ENCODE results near the gene TPO.

TPO gene

DNA sequence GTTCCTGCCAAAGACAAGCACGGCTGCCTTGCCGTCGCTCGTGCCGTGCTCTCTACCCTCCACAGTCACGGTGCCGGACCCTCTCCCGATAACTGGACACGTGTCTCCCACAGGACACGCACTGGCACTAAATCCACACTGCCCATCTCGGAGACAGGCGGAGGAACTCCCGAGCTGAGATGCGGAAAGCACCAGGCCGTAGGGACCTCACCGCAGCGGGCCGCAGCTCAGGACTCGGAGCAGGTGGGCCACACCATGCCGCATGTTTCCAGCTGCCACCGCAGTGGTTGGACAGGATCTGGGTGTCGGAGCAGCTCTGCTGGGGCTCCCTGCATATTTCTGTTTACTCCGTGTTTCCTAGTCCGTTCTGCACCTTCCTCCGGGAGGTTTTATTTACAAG is 127.2 kb downstream of the TPO start:
- no peak for DNase-seq (ENCODE audit: low spot score)
- TF ChIP-seq, protein P1, sequence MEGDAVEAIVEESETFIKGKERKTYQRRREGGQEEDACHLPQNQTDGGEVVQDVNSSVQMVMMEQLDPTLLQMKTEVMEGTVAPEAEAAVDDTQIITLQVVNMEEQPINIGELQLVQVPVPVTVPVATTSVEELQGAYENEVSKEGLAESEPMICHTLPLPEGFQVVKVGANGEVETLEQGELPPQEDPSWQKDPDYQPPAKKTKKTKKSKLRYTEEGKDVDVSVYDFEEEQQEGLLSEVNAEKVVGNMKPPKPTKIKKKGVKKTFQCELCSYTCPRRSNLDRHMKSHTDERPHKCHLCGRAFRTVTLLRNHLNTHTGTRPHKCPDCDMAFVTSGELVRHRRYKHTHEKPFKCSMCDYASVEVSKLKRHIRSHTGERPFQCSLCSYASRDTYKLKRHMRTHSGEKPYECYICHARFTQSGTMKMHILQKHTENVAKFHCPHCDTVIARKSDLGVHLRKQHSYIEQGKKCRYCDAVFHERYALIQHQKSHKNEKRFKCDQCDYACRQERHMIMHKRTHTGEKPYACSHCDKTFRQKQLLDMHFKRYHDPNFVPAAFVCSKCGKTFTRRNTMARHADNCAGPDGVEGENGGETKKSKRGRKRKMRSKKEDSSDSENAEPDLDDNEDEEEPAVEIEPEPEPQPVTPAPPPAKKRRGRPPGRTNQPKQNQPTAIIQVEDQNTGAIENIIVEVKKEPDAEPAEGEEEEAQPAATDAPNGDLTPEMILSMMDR (IDR thresholded peaks at IDR 0.05; ENCODE audit: borderline replicate concordance, control extremely low read depth, extremely low read depth, insufficient read depth, missing control alignments), result no peak
- in situ Hi-C loops (cut with MboI; ENCODE audit: low sequenced_read_pairs, unreplicated experiment), result no loop called here

DNA sequence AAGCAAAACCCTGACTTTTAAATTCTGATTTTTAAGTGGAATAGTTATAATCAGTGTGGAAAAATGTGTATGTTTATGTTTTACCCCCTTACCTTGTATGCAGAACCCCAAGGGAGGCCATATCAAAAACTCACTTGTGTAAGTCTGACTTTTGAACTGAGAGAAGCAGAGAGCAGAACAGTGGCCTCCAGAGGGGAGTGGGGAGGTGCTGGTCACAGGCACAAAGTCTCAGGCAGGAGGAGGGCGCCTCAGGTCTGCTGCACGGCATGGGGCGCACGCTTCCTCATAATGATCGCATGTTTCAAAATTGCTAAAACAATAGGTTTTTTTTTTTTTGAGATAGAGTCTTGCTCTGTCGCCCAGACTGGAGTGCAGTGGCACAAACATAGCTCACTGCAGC is 127.8 kb downstream of the TPO start:
- in situ Hi-C loops (cut with MboI; ENCODE audit: low sequenced_read_pairs, unreplicated experiment), result no loop called here
- TF ChIP-seq, protein P1 (IDR thresholded peaks at IDR 0.05; ENCODE audit: borderline replicate concordance, control extremely low read depth, extremely low read depth, insufficient read depth, missing control alignments), result no peak
- DNase-seq (ENCODE audit: low spot score), result no peak

DNA sequence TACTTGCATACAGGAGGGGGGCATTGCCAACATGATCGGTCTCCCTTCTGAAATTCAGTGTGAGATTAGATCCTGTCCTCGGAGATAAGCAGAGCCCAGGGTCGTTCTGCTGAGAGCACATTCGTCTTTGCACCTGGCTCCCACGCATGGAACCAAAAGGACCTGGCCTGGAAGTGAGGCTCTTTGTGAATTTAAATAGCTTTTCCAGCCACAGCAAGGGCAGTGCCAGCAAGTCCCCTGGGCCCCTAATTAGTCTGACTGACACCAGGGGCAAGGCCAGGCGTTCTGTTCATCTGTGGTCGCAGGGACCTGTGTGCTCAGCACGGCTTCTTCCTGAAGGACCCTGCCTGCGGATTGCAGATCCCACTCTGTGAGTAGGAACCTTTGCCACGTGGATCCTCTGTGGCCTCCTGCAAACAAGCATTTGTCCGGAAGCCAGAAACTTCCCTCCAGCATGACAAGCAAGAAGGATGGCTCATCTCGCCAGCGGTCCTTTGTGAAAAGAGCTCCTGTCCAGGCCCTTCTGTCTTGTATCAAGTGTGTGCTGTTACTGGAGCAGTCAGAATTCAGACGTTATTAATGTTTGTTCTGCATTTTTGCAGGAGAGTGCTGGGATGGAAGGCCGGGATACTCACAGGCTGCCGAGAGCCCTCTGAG is 128.7 kb downstream of the TPO start:
- in situ Hi-C loops (cut with MboI; ENCODE audit: low sequenced_read_pairs, unreplicated experiment), result no loop called here
- DNase-seq (ENCODE audit: low spot score), result no peak

DNA sequence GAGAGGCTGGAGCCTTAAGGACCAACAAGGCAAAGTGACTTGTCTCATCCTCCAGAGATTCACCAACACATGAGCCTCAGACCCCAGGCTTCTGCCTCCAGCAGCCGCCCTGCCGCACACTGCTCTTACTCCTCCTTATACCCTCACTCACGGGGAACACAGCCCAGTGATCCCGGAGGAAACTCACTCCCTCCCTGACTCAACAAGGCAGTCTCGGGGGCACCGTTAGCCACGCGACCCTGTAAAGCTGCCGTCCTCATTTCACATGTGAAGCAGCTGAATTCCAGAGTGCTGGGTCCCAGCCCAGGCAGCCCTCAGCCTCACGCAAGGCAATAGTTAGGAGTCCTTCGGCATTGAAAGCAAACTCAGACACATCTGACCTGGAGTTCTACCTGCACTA is 129.7 kb downstream of the TPO start:
- in situ Hi-C loops (cut with MboI; ENCODE audit: low sequenced_read_pairs, unreplicated experiment), result no loop called here
- TF ChIP-seq, protein P1 (IDR thresholded peaks at IDR 0.05; ENCODE audit: borderline replicate concordance, control extremely low read depth, extremely low read depth, insufficient read depth, missing control alignments), result no peak
- DNase-seq (ENCODE audit: low spot score), result no peak

More for the DNA sequence above, 128.7 kb downstream of the TPO start:
- TF ChIP-seq, protein P1 (IDR thresholded peaks at IDR 0.05; ENCODE audit: borderline replicate concordance, control extremely low read depth, extremely low read depth, insufficient read depth, missing control alignments), result no peak

DNA sequence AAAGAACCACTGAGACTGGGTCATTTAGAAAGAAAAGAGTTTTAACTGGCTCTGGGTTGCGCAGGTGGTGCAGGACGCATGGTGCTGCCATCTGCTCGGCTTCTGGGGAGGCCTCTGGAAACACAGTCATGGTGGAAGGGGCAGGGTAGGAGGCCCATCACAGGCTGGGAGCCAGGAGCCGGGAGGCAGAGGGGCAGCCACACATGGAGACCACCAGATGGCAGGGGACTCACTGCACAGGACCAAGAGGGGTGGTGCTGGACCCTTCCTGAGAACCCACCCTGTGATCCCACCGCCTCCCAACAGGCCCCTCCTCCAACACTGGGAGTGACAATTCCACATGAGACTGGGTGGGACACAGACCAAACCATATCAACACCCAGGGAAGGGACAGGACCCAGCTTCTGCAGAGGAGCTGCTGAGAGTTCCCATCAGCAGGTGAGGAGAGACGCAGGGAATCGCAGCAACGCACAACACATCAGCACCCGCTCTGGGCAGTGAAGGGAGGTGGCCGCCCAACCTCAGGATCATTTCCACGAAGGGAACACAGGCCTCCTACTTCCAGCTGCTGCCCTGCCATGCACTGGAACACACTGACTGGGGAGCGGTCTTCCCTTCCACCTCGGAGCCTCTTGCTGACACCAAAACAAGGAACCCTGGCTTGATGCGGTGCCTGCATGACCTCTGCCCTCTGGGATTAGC is 130.7 kb downstream of the TPO start:
- TF ChIP-seq, protein P1 (IDR thresholded peaks at IDR 0.05; ENCODE audit: borderline replicate concordance, control extremely low read depth, extremely low read depth, insufficient read depth, missing control alignments), result no peak
- no peak for DNase-seq (ENCODE audit: low spot score)
- in situ Hi-C loops (cut with MboI; ENCODE audit: low sequenced_read_pairs, unreplicated experiment), result no loop called here

DNA sequence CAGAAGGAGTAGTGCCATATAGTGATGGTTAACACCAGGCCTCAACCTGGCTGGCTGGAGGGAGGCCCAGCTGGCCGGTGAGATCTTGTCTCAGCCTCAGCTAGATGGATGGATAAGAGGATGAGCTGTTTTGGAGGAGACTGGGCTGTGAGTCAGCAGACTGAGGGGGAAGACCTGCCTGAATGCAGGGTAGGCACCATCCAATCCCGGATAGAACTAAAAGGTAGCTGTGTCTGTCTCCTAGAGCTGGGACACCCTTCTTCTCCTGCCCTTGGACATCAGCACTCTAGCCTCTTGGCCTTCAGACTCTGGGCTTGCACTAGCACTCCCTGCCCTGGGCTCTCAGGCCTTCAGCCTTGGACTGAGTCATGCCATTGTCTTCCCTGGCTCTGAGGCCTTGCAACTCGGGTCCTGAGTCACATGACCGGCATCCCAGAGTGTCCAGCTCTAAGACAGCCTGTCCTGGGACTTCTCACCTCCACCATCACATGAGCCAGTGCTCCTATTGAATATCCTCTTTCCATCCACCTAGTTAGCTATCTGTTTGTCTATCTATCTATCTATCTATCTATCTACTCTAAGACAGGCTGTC is 131.3 kb downstream of the TPO start:
- TF ChIP-seq, protein P1 (IDR thresholded peaks at IDR 0.05; ENCODE audit: borderline replicate concordance, control extremely low read depth, extremely low read depth, insufficient read depth, missing control alignments), result no peak
- DNase-seq (ENCODE audit: low spot score), result no peak
- in situ Hi-C loops (cut with MboI; ENCODE audit: low sequenced_read_pairs, unreplicated experiment), result no loop called here

Data from GM13976 (cell line).